PC-9 (cell line): ENCODE measurements around the gene ETF1. TPM values are rescaled to one million over a fixed set of nuclear protein-coding genes. Genes with fewer than 3 reads are reported as not detected.

ENCODE experiments used
- BruUV-seq: library from RNA; stranded (reverse); fragments of 400-500 nt; replicated peaks from 2 replicates; lab custom pipeline; 2021; lab: Mats Ljungman, UMichigan
- CTCF ChIA-PET: fragments of 300-600 bp; sonication (Branson Sonifier 250); formaldehyde crosslinking; loops from one replicate; lab custom pipeline; 2022; ENCODE audit warnings: antibody characterized with exemption; lab: Charles Lee
- POLR2A ChIA-PET: fragments of 300-600 bp; sonication (Branson Sonifier 250); formaldehyde crosslinking; loops from one replicate; lab custom pipeline; 2022; ENCODE audit warnings: antibody characterized with exemption; ENCODE audit not compliant: unreplicated experiment; lab: Charles Lee
- DNase-seq, 2 experiments: peaks; one replicate each; pipeline versions ENCODE4 v3.0.0 to v3.0.0-alpha.2; 2015 to 2022; ENCODE audit warnings: mixed read lengths in 1 of 2
- H2AFZ ChIP-seq: fragments of 200-600 bp; sonication (generic); 2 replicates; pipeline ENCODE4 v1.8.1; 2017; ENCODE audit warnings: antibody characterized with exemption
- H3F3A ChIP-seq: fragments of 200-600 bp; sonication (generic); 2 replicates; pipeline ENCODE4 v1.8.1; 2017; ENCODE audit warnings: antibody characterized with exemption, mild to moderate bottlenecking, low read depth; ENCODE audit not compliant: insufficient read depth
- H3K27ac ChIP-seq: fragments of 200-600 bp; sonication (generic); 2 replicates; pipeline ENCODE4 v1.6.1; 2016; ENCODE audit warnings: mixed run types
- H3K27me3 ChIP-seq: fragments of 200-600 bp; sonication (generic); 2 replicates; pipeline ENCODE4 v1.6.1; 2016; ENCODE audit warnings: low read depth, mixed run types; ENCODE audit not compliant: insufficient read depth
- H3K36me3 ChIP-seq: fragments of 200-600 bp; sonication (generic); 2 replicates; pipeline ENCODE4 v1.6.1; 2016; ENCODE audit warnings: low read depth, mixed run types
- H3K4me1 ChIP-seq: fragments of 200-600 bp; sonication (generic); replicated peaks from 2 replicates; pipeline ENCODE4 v1.6.1; 2016; ENCODE audit warnings: mixed run types; ENCODE audit not compliant: insufficient read depth
- H3K4me2 ChIP-seq: fragments of 200-600 bp; sonication (generic); 2 replicates; pipeline ENCODE4 v1.6.1; 2017; ENCODE audit warnings: mixed run types
- H3K4me3 ChIP-seq: fragments of 200-600 bp; sonication (generic); 2 replicates; pipeline ENCODE4 v1.6.1; 2016; ENCODE audit warnings: mixed run types
- H3K79me2 ChIP-seq: fragments of 200-600 bp; sonication (generic); 2 replicates; pipeline ENCODE4 v1.6.1; 2017; ENCODE audit warnings: low read depth, mixed run types
- H3K9me2 ChIP-seq: fragments of 200-600 bp; sonication (generic); 2 replicates; pipeline ENCODE4 v1.8.1; 2017; ENCODE audit warnings: mild to moderate bottlenecking; ENCODE audit not compliant: insufficient read depth
- H3K9me3 ChIP-seq: fragments of 200-600 bp; sonication (generic); 2 replicates; pipeline ENCODE4 v1.8.1; 2016; ENCODE audit warnings: low read depth; ENCODE audit not compliant: insufficient read depth
- H4K20me1 ChIP-seq: fragments of 200-600 bp; sonication (generic); 2 replicates; pipeline ENCODE4 v1.8.1; 2017; ENCODE audit not compliant: insufficient read depth
- CTCF ChIP-seq: fragments of 200-600 bp; sonication (generic); conservative IDR thresholded peaks from 2 replicates; pipeline ENCODE4 v1.6.1; 2017; ENCODE audit warnings: mixed run types, antibody characterized with exemption, mild to moderate bottlenecking, moderate library complexity
- EZH2 ChIP-seq: fragments of 200-600 bp; sonication (generic); IDR thresholded peaks from 2 replicates; pipeline ENCODE4 v1.8.0; 2017; ENCODE audit warnings: antibody characterized with exemption, low read depth
- intact Hi-C: fragments of 100-400 bp; cut with micrococcal nuclease; formaldehyde crosslinking; loops from one replicate; pipeline ENCODE4 v1.10.0; 2022; ENCODE audit not compliant: unreplicated experiment
- total RNA-seq: library from RNA; stranded (reverse); gene quantifications from 2 replicates; pipeline ENCODE4 v1.2.3, GENCODE V29; 2021

Gene ETF1
- total RNA-seq, 1 experiment from 2014 or later, result 84.9 TPM

- intact Hi-C loops, result no loop called here
- H3K9me2 ChIP-seq, result no peaks in the 10 kb centered on the region
- no peak overlapping the region for H3K27ac ChIP-seq
- no peaks in the 10 kb centered on the region for H3K4me1 ChIP-seq
- no TSS peak for BruUV-seq
- ChIA-PET CTCF (no interaction called here), POLR2A (interaction anchor here (0.7 kb wide), 1 partner anchor 772 kb away, joined by 6 read pairs; the partner anchor contains the start of gene MATR3)
- no peak overlapping the region for H2AFZ ChIP-seq
- DNase-seq, result no peak
- TF ChIP-seq EZH2 (no peak), CTCF (no peak)
- no peak overlapping the region for H3K4me3 ChIP-seq
- H4K20me1 ChIP-seq, result peaks cover 80% of the 10 kb centered on the region
- H3K36me3 ChIP-seq, result peaks cover 34% of the 10 kb centered on the region
- H3K4me2 ChIP-seq, result no peak overlapping the region
- peaks cover 76% of the 10 kb centered on the region for H3K79me2 ChIP-seq
- H3K9me3 ChIP-seq, result no peaks in the 10 kb centered on the region
- no peaks in the 10 kb centered on the region for H3K27me3 ChIP-seq
- H3F3A ChIP-seq, result peaks cover 28% of the 10 kb centered on the region; the same call in 1 of the 2 replicates
These were observed 22.1 kb downstream of the ETF1 start for GRCh38 chr5:138520971-138521370.

- POLR2A ChIA-PET, result no interaction called here
- H3K79me2 ChIP-seq, result peaks cover 54% of the 10 kb centered on the region
- TF ChIP-seq EZH2 (no peak), CTCF (no peak)
- no peak overlapping the region for H3K4me2 ChIP-seq
- H3K9me3 ChIP-seq, result no peaks in the 10 kb centered on the region
- H3F3A ChIP-seq, result peaks cover 29% of the 10 kb centered on the region; the same call in 1 of the 2 replicates
- BruUV-seq, result no TSS peak
- DNase-seq, result no peak
- intact Hi-C loops, result no loop called here
- H3K4me1 ChIP-seq, result no peaks in the 10 kb centered on the region
- CTCF ChIA-PET, result no interaction called here
- peaks cover 71% of the 10 kb centered on the region for H4K20me1 ChIP-seq
- no peaks in the 10 kb centered on the region for H3K27me3 ChIP-seq
- H3K4me3 ChIP-seq, result no peak overlapping the region
- H3K9me2 ChIP-seq, result no peaks in the 10 kb centered on the region
- no peak overlapping the region for H3K27ac ChIP-seq
- peaks cover 65% of the 10 kb centered on the region for H3K36me3 ChIP-seq
- H2AFZ ChIP-seq, result no peak overlapping the region
These were observed 25.6 kb downstream of the ETF1 start for GRCh38 chr5:138517437-138517836.

- ChIA-PET POLR2A (interaction anchor here (0.6 kb wide), 1 partner anchor 137 kb away, joined by 4 read pairs; no protein-coding TSS in a partner anchor), CTCF (no interaction called here)
- H3K36me3 ChIP-seq, result peaks cover 75% of the 10 kb centered on the region
- H2AFZ ChIP-seq, result no peak overlapping the region
- TF ChIP-seq CTCF (no peak), EZH2 (no peak)
- H4K20me1 ChIP-seq, result peaks cover 63% of the 10 kb centered on the region
- no TSS peak for BruUV-seq
- H3K4me1 ChIP-seq, result no peaks in the 10 kb centered on the region
- H3K27ac ChIP-seq, result no peak overlapping the region
- intact Hi-C loops, result no loop called here
- DNase-seq, result no peak
- H3K9me2 ChIP-seq, result no peaks in the 10 kb centered on the region
- H3F3A ChIP-seq, result peaks cover 31% of the 10 kb centered on the region
- H3K4me2 ChIP-seq, result no peak overlapping the region
- H3K4me3 ChIP-seq, result no peak overlapping the region
- peaks cover 37% of the 10 kb centered on the region for H3K79me2 ChIP-seq
- no peaks in the 10 kb centered on the region for H3K9me3 ChIP-seq
- H3K27me3 ChIP-seq, result no peaks in the 10 kb centered on the region
These were observed 27.3 kb downstream of the ETF1 start for GRCh38 chr5:138515556-138516245.
